NK-92 (cell line): Measurements from ENCODE around the gene MORN4.
"Not testable (repeated sequence)": the region's sequence is repeated elsewhere in the genome, so short reads cannot be mapped to it uniquely, and the experiment has no call there.

Experiments used
- DNase-seq: peaks from one replicate; lab custom pipeline; 2025; ENCODE audit not compliant: unreplicated experiment; lab: John Stamatoyannopoulos, UW

Gene MORN4

DNA sequence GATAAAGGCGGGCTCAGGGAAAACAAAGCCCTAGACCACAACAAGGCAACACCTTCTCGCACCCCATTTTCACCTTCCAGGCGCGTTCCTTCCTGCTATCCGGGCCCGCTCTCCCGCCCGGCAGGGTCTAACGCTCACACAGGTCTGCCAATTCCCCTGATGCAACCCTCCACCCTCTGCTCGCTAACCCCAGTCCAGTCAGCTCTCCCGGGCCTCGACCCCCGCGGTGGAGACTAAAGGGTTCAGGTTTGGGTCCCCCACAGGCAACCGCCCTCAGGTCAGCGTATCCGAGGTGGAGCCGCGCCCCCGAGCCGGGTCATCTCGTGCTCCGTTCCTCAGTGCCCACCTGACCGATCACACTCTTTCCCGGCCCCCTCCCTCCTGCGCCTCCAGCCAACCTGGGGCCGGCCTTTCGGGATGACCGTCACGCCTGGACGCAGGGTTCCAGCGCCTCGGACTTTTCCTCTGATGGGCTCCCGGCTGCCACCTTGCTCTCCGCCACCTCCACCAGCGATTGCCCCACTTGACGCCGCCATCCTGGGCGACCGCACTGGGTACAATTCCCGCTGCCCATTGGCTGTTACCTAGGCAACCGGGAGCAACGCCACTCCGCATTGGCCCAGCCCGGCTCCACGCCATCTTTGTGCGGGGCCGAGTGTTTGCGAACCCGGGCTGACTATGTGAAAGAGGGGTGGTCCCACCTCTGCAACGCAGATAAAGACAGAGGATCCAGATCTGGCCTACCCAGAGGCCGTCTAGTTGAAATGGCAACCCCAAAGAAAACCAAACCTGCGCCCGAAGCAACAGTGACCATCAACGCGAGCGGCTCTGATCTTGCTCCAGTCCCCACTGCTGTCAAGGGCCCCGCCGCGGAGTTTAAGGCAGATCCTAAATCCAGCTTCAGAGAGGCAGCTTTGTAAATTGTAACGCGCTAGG, at the start of gene MORN4:
Gene MORN4, minus strand, starts transcription at position 552 of the 936 bp plus-strand sequence. CDS start 13,847 bp downstream, outside the sequence.
- DNase-seq, result peak; percentile 23

- no peak for DNase-seq
These were observed 48.7 kb upstream of the MORN4 start for GRCh38 chr10:97682042-97682441.

DNA sequence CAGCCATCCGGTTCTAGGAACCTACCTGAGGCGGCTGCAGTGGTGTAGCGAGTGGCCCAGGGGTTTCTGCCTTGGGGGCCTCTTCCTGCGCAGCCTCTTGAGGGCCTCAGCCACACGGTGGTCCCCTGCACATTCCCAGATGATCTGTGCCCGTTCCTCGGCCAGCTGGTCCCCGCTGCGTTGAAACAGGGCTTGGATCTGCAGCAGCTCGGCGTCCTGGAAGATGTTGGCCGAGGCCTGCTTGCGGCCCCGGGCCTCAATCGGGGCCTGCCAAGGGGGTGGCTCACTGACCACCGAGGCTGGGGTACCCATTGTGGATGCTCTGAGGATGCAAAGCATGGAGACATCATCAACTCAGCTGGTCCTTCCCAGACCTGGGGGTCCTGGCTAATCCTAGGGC, 46.3 kb upstream of the MORN4 start:
- DNase-seq, result no peak

- no peak for DNase-seq
These were observed 43.7 kb upstream of the MORN4 start for GRCh38 chr10:97676770-97677581.

DNA sequence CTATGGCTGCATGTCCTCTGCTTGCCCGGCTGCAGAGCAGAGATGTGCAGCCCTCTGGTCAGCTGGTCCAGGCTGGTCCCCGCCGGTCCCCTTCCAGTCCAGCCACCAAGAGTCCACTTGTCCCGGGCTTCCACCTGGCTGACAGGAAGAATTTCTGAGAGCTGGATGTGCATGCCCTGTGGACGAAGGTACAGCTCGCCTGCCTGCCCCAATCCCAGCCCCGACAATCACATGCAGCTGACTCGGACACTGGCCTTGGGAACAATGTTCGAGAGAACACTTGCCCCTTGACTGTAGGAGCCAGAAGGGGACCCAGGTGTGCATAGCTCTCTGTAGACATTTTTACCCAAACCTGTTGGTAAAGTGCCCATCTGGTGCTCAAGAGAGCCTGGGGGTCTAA, 41.9 kb upstream of the MORN4 start:
- no peak for DNase-seq

DNA sequence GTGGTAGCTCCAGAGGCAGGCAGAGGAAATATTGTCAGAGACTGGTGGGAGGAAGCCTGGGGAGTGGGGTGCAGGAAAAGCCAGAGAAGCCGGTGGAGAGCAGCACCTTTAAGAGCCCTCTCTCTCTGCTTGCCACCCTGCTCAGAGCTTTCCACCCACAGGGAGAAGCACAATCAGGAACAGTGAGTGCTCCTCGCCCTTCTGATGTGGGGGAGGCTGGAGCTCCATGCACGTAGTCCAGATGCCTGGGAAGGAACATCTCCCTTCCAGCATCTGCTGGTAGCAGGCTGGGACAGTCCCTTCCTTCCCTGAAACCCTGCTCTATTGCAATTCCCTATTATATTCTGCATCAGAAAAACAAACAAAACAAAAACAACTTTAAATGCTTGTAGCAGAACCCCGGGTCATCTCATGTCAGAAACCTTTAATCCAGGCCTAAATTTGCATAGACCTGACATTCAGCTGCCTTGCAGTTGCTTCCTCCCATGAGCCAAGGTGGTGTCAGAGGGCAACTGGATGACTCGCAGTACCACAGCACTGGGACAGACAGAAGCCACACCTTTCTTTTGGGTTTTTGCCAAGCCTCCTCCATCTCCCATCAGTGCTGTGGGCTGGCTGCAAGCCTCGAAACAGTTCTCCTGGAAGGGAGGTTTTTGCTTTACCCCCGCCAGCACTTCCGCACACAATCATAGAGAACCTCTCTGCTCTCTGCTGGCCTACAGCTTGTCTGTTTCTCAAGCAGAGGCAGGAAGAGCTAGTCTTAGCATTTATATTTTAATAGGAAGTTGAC, 40.6 kb upstream of the MORN4 start:
- DNase-seq, result no peak

- DNase-seq, result no peak
These were observed 36.3 kb upstream of the MORN4 start for GRCh38 chr10:97669571-97669970.

DNA sequence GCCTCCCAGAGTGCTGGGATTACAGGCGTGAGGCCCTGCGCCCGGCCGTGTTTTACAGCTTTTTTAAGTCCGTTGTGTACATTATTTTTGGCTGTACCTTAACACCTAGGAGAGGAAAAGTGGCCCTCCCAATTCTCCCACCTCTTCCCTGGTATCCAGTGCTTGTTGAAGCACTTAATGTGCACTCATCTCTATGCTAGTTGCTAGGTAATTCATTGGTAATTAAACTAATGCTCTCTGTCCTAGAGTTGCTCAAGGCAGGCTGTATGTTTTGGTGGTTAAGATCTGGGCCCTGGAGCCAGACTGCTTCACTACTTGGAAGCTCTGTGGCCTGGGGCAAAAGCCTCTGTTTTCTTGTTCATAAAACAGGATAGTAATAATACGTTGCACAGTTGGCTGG, 34.2 kb upstream of the MORN4 start:
- DNase-seq, result no peak

- no peak for DNase-seq
These were observed 33.7 kb upstream of the MORN4 start for GRCh38 chr10:97666992-97667391.

DNA sequence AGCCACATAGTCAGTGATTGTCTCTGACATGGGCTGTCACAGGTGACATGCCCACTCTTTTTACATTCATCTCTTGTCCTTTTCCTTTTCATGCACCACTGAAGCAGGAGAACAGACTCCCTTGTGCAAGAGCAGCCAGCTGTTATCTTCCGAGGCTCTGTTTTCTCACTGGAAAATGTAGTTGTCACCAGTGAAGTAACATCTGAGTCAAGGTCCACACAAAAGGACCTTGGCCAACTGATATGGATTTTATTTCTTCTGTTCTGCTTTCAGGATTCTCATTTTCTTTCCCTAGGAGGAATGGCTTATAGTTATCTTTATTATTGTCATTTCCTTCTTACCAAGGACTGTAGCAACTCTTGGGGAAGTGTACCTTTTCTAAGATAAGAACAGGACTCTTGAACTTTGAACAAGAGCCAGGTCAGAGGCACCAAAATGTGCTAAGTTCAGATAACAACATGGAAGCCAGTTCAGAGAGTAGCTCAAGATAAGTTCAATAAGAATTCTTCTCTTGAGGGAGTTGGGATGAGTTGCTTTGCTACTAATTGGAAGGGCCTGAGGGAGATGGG, 31.1 kb upstream of the MORN4 start:
- DNase-seq, result no peak

DNA sequence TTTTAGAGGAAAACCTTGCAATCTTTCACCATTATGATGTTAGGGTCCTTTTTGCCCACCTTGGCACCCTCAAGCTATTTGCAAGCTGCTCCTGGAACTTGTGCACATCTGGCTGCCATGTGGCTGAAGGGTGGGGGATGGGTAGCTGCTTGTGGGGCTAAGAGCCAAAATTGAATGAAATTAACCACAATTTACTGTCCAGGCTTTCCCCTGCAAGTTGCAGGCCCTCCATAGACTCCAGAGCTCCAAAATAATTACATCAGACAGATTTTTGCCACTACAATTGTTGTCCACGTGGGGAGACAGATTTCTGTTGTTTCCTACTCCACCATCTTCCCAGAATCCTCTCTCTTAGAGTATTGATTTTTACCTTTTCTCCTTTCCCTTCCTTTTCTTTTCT, 26.3 kb upstream of the MORN4 start:
- DNase-seq, result no peak

- no peak for DNase-seq
These were observed 23.5 kb upstream of the MORN4 start for GRCh38 chr10:97656777-97657176.

DNA sequence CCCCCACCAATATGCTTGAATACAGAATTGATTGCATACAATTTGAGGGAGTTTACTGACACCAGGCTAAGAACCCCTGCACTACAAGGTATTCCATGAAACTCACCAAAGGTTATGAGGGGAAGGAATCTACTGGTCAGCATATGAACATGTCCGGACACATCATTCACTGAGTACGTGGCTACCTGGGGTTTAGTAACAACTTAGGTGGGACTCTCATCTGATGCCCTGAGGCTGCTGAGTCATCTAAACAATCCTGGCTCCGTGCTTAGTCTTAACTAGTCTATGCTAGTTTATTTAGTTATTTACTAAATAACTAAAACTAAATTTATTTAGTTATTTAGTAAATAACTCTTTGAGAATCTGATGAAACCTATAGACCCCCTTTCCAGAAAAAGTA, 18.5 kb upstream of the MORN4 start:
- no peak for DNase-seq

DNA sequence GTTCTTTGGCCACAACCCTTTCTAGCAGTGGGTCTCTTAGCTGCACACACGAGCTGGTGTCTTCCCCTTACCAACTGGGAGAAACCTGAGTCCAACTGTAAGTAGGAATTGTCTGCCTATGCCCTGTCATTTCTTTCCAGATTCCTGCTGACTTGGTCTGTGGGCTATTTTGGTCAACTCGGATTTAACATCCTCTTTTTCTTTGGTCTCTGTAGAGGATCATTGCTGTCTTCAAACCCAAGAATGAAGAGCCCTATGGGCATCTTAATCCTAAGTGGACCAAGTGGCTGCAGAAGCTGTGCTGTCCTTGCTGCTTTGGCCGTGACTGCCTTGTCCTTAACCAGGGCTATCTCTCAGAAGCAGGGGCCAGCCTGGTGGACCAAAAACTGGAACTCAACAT, 17.4 kb upstream of the MORN4 start:
- no peak for DNase-seq

GRCh38 chr10:97649405-97649750, 16.1 kb upstream of the MORN4 start:
- DNase-seq, result not testable (repeated sequence)

GRCh38 chr10:97648562-97649404, 15.5 kb upstream of the MORN4 start:
- DNase-seq, result no peak

DNA sequence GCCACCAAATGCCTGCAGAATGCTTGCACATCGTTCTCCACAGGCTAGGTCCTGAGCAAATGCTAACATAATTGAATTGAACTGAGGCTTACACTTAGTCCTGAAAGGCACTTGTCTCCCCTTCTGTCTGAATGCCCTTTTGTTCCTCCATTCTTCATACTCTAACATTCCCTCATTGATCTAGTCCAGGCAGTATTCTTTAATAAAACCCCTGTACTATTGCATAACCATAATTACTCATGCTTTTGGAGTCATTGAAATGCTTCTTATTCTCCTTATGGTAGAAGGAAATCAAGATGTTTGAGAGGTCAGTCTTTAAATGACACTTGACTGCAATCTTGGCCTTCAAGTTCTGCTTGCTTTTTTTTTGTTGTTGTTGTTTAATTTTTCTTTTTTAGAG, 14.3 kb upstream of the MORN4 start:
- no peak for DNase-seq

- no peak for DNase-seq
These were observed 11.6 kb upstream of the MORN4 start for GRCh38 chr10:97644936-97645335.

DNA sequence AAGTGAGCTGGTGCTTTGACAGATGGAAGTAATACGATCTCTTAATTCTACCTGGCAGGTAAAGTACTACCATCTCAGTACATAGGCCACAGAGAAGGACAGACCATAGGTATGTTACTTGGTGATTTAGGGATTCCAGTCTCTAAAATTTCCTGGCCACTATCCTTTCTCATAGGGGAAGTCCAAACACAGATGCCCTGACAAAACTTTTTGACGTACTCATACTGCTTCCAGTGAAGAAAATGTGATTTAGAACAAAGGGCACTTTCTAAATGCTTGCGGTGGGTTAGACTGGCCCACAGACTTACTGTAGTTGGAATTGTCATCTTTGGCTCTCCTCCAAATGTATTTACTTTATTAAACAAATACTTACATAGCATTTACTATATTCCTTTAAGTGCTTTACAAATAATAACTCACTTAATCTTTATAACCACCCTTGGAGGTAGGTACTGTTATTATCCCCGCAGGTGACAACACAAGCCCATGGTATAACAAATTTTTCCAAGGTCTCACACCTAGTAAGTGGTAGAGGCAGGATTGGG, 10.2 kb upstream of the MORN4 start:
- no peak for DNase-seq
